Erythroblast (primary cell): ENCODE measurements around the gene EDRF1.

Experiments used
- GATA1 ChIP-seq: IDR thresholded peaks from 2 replicates; pipeline ENCODE4 v1.6.1; 2011; ENCODE audit warnings: low read depth, mild to moderate bottlenecking, control low read depth, low read length, moderate library complexity
- POLR2A ChIP-seq: IDR thresholded peaks from 2 replicates; pipeline ENCODE4 v1.6.1; 2011; ENCODE audit warnings: mild to moderate bottlenecking, low read length

DNA sequence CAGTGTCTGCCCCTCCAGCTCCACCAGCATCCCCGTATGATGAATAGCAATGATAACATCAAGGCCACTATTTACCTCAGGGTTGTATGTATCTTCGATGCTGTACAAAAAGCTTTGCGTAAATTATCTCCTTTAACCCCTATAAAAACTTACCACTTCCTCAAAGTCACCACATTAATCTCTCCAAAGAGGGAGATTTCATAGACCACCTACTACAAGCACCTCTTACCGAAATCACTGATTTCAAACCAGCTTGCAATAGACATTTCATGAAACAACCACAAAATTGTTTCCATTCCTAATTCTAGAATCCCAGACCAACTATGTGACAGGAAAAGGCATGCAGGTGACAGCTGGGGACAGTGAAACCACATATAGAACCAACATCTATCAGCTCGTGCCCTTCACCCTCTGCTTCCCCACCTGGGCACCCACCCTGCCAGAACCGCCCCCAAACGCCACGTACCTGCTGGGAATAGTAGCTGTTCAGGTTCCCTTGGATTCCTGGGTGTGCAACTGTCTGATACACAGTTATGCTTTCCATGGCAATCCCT lies 76.2 kb downstream of the EDRF1 start:
- TF ChIP-seq POLR2A (no peak), GATA1 (no peak)
